Naive B cell (primary cell): ENCODE data around the gene PHACTR2. TPM values are rescaled to one million over a fixed set of nuclear protein-coding genes. Genes with fewer than 3 reads are reported as not detected.

Source experiments
- ATAC-seq, 2 donors: fragments of 150-1000 bp; cut with Tn5 transposase; 2 replicates each; pipeline ENCODE4 v1.10.0; 2021; ENCODE audit warnings: low read depth in 2 of 2, mild to moderate bottlenecking in 2 of 2, moderate library complexity in 2 of 2
- DNase-seq: peaks from one replicate; pipeline ENCODE4 v3.0.0; 2022
- H3K27ac Mint-ChIP-seq, 6 donors: one replicate each; pipeline ENCODE4 v1.8.0; 2020 to 2022; ENCODE audit warnings: mild to moderate bottlenecking in 6 of 6, mixed read lengths in 6 of 6, moderate library complexity in 5 of 6, inconsistent platforms in 2 of 6
- H3K27me3 Mint-ChIP-seq, 3 donors: one replicate each; pipeline ENCODE4 v1.8.0; 2021 to 2022; ENCODE audit warnings: mixed read lengths in 3 of 3, mild to moderate bottlenecking in 1 of 3
- H3K36me3 Mint-ChIP-seq, 2 donors: one replicate each; pipeline ENCODE4 v1.8.0; 2020 to 2022; ENCODE audit warnings: mixed read lengths in 2 of 2, inconsistent platforms in 1 of 2, mild to moderate bottlenecking in 1 of 2
- H3K4me1 Mint-ChIP-seq, 3 donors: one replicate each; pipeline ENCODE4 v1.8.0; 2020 to 2022; ENCODE audit warnings: mixed read lengths in 3 of 3, inconsistent platforms in 1 of 3, mild to moderate bottlenecking in 1 of 3, moderate library complexity in 1 of 3
- H3K4me3 Mint-ChIP-seq, 8 donors: one replicate each; pipeline ENCODE4 v1.8.0; 2020 to 2022; ENCODE audit warnings: mild to moderate bottlenecking in 8 of 8, mixed read lengths in 8 of 8, moderate library complexity in 8 of 8, inconsistent platforms in 2 of 8
- H3K9me3 Mint-ChIP-seq, 7 donors: one replicate each; pipeline ENCODE4 v1.8.0; 2020 to 2022; ENCODE audit warnings: mixed read lengths in 7 of 7, mild to moderate bottlenecking in 5 of 7, inconsistent platforms in 2 of 7, moderate library complexity in 1 of 7
- polyA plus RNA-seq, 6 donors: library from polyadenylated mRNA; unstranded; fragments of 300-500 nt; fragmentation: Illumina TruSeq; gene quantifications; one replicate each; pipeline ENCODE4 v1.2.3, GENCODE V29; 2021; ENCODE audit warnings: low read depth in 6 of 6

The PHACTR2 gene
- polyA plus RNA-seq, 6 donors from 2014 or later = 0.05 to 3.5 (median 1.5) TPM

DNA sequence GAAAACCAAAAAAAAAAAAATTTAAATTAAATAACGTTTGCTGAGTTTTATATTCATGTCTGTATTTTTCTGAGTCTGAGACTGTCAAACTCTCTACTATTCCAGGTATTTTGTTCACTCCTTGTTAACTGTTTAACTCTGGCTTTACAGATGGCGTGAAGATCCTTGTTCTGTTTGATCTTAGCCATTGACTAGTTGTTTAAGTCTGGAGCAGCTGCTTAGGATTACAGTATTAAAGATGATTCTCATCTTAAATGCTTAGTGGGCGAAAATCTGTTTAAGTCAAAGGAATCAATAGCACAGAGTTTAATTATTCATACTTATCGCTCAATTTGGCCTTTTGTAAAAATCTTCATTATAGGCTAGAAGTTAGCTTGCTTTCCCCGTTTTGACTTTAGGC, 2.4 kb downstream of the PHACTR2 start:
- Mint-ChIP-seq H3K4me1 (peaks cover 0 to 18% (median 5%) of the 10 kb centered on the region in 3 donors), H3K36me3 (peaks cover 5 to 16% of the 10 kb centered on the region in 2 donors), H3K4me3 (peak overlapping the region in 1 of 8 donors; percentile 13), H3K27me3 (peaks cover 24 to 49% (median 39%) of the 10 kb centered on the region in 3 donors), H3K9me3 (peaks cover 9 to 33% (median 18%) of the 10 kb centered on the region in 7 donors), H3K27ac (no peak overlapping the region)
- no peak for DNase-seq
- ATAC-seq = no peak

DNA sequence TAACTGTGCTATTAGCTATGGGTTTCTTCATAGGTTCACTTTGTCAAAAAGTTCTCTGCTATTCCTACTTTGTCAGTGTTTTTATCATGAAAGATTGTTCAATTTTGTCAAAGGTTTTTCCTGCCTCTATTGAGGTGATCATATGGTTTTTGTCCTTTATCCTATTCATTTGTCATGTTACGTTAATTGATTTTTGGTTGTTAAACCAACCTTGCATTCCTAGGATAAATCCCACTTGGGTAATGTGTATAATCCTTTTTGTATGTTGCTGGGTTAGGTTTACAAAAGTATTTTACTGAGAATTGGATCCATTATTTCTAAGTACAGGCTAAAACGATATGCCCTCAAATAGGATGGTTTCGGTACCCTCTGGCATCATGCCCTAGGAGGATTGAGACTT, 5.0 kb downstream of the PHACTR2 start:
- Mint-ChIP-seq H3K4me3 (no peak overlapping the region), H3K36me3 (peaks cover 5 to 16% of the 10 kb centered on the region in 2 donors), H3K9me3 (peaks cover 9 to 33% (median 18%) of the 10 kb centered on the region in 7 donors), H3K27me3 (peaks cover 24 to 40% (median 30%) of the 10 kb centered on the region in 3 donors), H3K27ac (no peak overlapping the region), H3K4me1 (peaks cover 0 to 18% (median 5%) of the 10 kb centered on the region in 3 donors)
- DNase-seq (no peak), ATAC-seq (no peak)

GRCh38 chr6:143684486-143684885, 6.7 kb downstream of the PHACTR2 start:
- Mint-ChIP-seq H3K4me3 (no peak overlapping the region), H3K4me1 (peaks cover 0 to 6% (median 0%) of the 10 kb centered on the region in 3 donors), H3K36me3 (peaks cover 5 to 16% of the 10 kb centered on the region in 2 donors), H3K27me3 (peaks cover 12 to 29% (median 24%) of the 10 kb centered on the region in 3 donors), H3K27ac (no peak overlapping the region), H3K9me3 (peaks cover 9 to 33% (median 18%) of the 10 kb centered on the region in 7 donors)
- DNase-seq = no peak
- no peak for ATAC-seq

DNA sequence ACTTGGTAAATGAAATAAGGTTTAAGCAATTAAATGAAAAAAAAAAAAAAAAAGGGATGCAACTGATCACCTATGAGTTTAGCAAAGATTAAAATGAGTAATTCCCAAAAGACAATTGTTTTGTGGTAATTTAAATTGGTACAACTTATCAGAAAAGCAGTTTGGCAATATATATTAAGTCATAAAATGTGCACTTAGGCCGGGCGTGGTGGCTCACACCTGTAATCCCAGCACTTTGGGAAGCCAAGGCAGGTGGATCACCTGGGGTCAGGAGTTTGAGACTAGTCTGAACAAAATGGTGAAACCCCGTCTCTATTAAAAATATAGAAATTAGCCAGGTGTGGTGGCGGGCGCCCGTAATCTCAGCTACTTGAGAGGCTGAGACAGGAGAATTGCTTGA, 7.9 kb downstream of the PHACTR2 start:
- ATAC-seq (no peak), DNase-seq (no peak)
- H3K4me1 Mint-ChIP-seq = peaks cover 0 to 6% (median 5%) of the 10 kb centered on the region in 3 donors
- peaks cover 9 to 29% (median 18%) of the 10 kb centered on the region in 7 donors for H3K9me3 Mint-ChIP-seq
- H3K36me3 Mint-ChIP-seq = peaks cover 0 to 16% of the 10 kb centered on the region in 2 donors
- peaks cover 11 to 18% (median 17%) of the 10 kb centered on the region in 3 donors for H3K27me3 Mint-ChIP-seq
- H3K4me3 Mint-ChIP-seq = no peak overlapping the region
- H3K27ac Mint-ChIP-seq = no peak overlapping the region

DNA sequence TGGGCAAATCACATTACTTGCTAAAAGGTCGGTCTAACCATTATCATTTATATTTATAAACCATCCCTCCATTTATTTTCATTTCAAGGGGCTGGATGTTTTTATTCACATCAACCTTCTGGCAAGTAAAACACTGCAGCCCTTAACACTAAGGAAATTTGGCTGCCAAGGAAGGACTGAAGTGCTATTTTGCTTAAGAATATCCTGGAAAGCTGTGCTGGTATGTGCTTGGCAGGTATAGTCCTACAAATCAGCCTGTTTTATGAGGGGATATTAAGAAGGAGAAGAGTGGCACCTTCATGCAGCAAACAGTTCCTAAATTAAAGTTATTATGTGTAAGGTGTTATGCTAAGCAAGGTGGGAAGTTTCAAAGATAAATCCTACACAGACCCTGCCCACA, 9.8 kb downstream of the PHACTR2 start:
- peaks cover 0 to 6% (median 5%) of the 10 kb centered on the region in 3 donors for H3K4me1 Mint-ChIP-seq
- DNase-seq = no peak
- peaks cover 0 to 5% (median 0%) of the 10 kb centered on the region in 3 donors for H3K27me3 Mint-ChIP-seq
- H3K36me3 Mint-ChIP-seq = peaks cover 0 to 7% of the 10 kb centered on the region in 2 donors
- H3K4me3 Mint-ChIP-seq = no peak overlapping the region
- peaks cover 7 to 18% (median 11%) of the 10 kb centered on the region in 7 donors for H3K9me3 Mint-ChIP-seq
- no peak for ATAC-seq
- H3K27ac Mint-ChIP-seq = peak overlapping the region in 2 of 6 donors; percentile 10 to 94

DNA sequence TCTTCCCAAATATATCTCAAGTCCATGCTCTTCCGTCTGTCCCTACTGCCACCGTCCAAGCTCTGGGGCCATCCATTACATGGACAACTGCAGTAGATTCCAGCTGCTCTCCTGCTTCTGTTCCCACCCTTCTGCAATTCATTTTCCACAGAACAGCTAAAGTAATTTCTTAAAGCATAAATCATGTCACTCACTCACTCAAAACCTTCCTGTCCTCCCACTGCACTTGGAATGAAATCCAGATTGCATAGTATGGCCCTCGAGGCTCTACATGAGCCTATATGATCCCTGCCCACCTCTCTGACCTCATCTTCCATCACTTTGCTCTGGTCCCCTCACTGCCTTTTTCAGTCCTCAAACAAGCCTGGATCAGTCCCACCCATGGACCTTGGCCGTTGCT, 10.9 kb downstream of the PHACTR2 start:
- no peak for DNase-seq
- no peak for ATAC-seq
- Mint-ChIP-seq H3K27ac (no peak overlapping the region), H3K27me3 (peaks cover 0 to 5% (median 0%) of the 10 kb centered on the region in 3 donors), H3K9me3 (peaks cover under 1 to 7% (median 3%) of the 10 kb centered on the region in 7 donors), H3K4me1 (peaks cover 0 to 6% (median 5%) of the 10 kb centered on the region in 3 donors), H3K4me3 (no peak overlapping the region), H3K36me3 (no peaks in the 10 kb centered on the region)

DNA sequence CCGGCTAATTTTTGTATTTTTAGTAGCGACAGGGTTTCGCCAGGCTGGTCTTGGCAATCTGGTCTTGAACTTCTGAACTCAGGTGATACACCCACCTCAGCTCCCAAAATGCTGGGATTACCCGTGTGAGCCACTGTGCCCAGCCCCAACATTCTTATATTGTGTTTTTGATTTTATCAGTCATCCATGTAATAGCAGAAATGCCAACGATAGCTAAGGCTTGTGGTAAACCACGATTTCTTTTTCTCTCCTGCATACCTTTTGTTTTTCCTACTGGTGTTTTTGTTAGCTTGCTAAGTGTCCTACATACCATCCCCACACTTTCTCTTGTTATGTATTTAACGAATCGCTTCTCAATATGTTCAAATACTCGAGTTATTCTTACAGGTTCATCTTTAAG, 12.1 kb downstream of the PHACTR2 start:
- Mint-ChIP-seq H3K27ac (no peak overlapping the region), H3K27me3 (no peaks in the 10 kb centered on the region), H3K9me3 (peaks cover 0 to 3% (median 0%) of the 10 kb centered on the region in 7 donors), H3K4me3 (no peak overlapping the region), H3K36me3 (no peaks in the 10 kb centered on the region), H3K4me1 (peaks cover 0 to 5% (median 0%) of the 10 kb centered on the region in 3 donors)
- ATAC-seq = no peak
- DNase-seq = no peak

- peaks cover 0 to 9% (median 0%) of the 10 kb centered on the region in 3 donors for H3K4me1 Mint-ChIP-seq
- no peak for DNase-seq
- no peak for ATAC-seq
- H3K4me3 Mint-ChIP-seq = no peak overlapping the region
- H3K36me3 Mint-ChIP-seq = no peaks in the 10 kb centered on the region
- no peak overlapping the region for H3K27ac Mint-ChIP-seq
- peaks cover 0 to 3% (median 0%) of the 10 kb centered on the region in 7 donors for H3K9me3 Mint-ChIP-seq
- no peaks in the 10 kb centered on the region for H3K27me3 Mint-ChIP-seq
Observed at GRCh38 chr6:143691155-143691554, 13.4 kb downstream of the PHACTR2 start.

GRCh38 chr6:143691900-143692636, 14.3 kb downstream of the PHACTR2 start:
- H3K27me3 Mint-ChIP-seq = no peaks in the 10 kb centered on the region
- no peaks in the 10 kb centered on the region for H3K36me3 Mint-ChIP-seq
- H3K4me1 Mint-ChIP-seq = peaks cover 0 to 9% (median 0%) of the 10 kb centered on the region in 3 donors
- H3K27ac Mint-ChIP-seq = no peak overlapping the region
- no peak overlapping the region for H3K4me3 Mint-ChIP-seq
- no peak for ATAC-seq
- no peak for DNase-seq
- H3K9me3 Mint-ChIP-seq = peaks cover 0 to 3% (median 0%) of the 10 kb centered on the region in 7 donors

DNA sequence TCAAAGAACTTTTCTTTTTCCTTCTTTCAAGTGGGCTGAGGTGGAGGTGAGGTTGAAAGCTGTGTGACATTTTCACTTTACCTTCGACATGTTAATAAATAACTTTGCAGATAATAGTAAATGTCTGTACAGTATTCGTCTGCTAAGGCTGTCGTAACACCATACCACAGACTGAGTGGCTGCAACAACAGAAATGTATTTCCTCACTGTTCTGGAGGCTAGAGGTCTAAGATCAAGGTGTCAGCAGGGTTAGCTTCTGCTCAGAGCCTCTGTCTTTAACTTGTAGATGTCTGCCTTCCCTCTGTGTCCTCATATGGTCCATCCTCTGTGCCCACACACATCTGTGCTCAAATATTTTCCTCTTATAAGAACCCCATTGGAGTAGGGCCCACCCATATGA, 14.9 kb downstream of the PHACTR2 start:
- H3K27ac Mint-ChIP-seq = no peak overlapping the region
- H3K4me1 Mint-ChIP-seq = peaks cover 0 to 9% (median 0%) of the 10 kb centered on the region in 3 donors
- ATAC-seq (no peak), DNase-seq (no peak)
- no peaks in the 10 kb centered on the region for H3K36me3 Mint-ChIP-seq
- H3K27me3 Mint-ChIP-seq = no peaks in the 10 kb centered on the region
- H3K4me3 Mint-ChIP-seq = no peak overlapping the region
- peaks cover 0 to 3% (median 0%) of the 10 kb centered on the region in 7 donors for H3K9me3 Mint-ChIP-seq

DNA sequence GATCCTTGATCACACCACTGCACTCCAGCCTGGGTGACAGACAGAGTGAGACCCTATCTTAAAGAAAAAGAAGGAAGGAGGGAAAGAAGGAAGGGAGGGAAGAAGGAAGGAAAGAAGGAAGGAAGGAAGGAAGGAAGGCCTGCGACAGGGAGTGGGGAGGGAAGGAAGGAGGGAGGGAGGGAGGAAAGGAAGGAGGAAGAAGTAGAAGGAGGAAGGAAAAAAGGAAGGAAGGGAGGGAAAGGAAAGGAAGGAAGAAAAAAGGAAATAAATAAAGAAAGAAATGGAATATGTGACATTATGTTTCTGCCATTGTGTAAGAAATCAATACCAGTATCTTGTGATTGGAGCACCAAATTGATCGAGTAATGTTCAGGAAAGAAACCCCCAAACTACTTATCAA, 16.2 kb downstream of the PHACTR2 start:
- Mint-ChIP-seq H3K4me1 (peaks cover 0 to 16% (median 6%) of the 10 kb centered on the region in 3 donors), H3K27me3 (no peaks in the 10 kb centered on the region), H3K9me3 (peaks cover 0 to 3% (median 0%) of the 10 kb centered on the region in 7 donors), H3K27ac (peak overlapping the region in 1 of 6 donors; percentile 53), H3K36me3 (no peaks in the 10 kb centered on the region), H3K4me3 (no peak overlapping the region)
- no peak for ATAC-seq
- DNase-seq = no peak

DNA sequence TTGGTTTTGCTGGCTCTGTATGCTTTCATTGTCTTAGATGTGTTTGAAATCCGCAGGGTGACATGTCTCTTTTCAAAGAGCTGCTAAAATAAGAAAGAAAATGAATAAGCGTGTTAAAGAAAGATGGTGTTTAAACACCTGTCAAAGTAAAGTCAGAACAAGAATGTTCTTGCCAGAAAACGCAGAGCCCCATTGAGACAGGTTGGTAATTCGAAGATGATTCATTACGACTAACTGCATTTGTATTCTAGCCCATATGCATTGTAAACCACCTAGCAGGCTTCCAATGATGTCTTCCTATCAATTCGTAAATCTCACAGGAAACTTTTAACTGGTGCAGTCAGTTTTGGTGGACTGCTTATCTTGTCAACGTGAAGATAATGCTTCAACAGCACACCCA, 16.8 kb downstream of the PHACTR2 start:
- H3K27ac Mint-ChIP-seq = peak overlapping the region in 1 of 6 donors; percentile 8

DNA sequence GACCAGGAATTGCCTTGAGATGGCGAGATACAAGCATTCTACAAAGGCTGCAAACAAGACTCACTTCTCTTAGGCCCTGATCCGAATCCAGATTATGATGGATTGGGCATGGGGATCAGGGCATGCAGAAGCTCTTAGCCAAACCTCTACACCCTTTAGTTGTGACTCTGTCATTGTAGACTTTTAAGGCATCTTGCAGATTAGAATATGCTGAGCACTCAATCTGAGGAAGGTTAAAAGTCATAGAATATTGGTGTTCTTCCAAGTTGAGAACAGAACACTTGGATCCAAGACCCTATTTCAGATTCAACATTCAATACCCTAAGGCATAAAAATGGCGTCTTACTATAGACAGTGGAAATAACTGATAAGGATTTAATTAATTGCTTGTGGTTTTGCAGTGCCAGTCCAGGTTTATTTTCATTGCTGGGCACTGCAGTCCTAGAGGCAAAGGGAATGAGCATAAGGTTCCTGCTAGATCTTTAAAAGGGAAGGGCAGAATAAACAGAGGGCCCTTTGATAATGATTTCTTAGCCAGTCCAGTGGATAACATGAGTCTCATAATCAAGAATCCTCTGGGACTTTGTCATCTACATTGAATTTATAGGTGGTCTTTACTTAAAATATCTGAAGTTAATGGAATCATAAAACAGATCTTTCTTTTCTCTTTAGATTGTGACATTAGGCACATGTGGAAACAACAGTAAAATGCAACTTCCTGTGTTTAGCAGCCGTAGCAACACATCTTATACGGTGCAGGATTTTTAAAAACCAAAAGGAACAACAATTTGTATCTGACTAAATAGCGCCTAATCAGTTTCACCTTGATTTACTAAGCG, 17.6 kb downstream of the PHACTR2 start:
- H3K27ac Mint-ChIP-seq = peak overlapping the region in 2 of 6 donors; percentile 7 to 15
- no peak overlapping the region for H3K4me3 Mint-ChIP-seq
- peaks cover 0 to 12% (median 6%) of the 10 kb centered on the region in 3 donors for H3K4me1 Mint-ChIP-seq
- H3K27me3 Mint-ChIP-seq = no peaks in the 10 kb centered on the region
- peaks cover 0 to 3% (median 0%) of the 10 kb centered on the region in 7 donors for H3K9me3 Mint-ChIP-seq
- DNase-seq = no peak
- ATAC-seq = no peak
- no peaks in the 10 kb centered on the region for H3K36me3 Mint-ChIP-seq

More for the DNA sequence above, 16.8 kb downstream of the PHACTR2 start:
- H3K9me3 Mint-ChIP-seq = peaks cover 0 to 3% (median 0%) of the 10 kb centered on the region in 7 donors
- H3K4me1 Mint-ChIP-seq = peaks cover 0 to 17% (median 6%) of the 10 kb centered on the region in 3 donors
- no peaks in the 10 kb centered on the region for H3K36me3 Mint-ChIP-seq
- H3K4me3 Mint-ChIP-seq = no peak overlapping the region
- ATAC-seq = no peak
- no peak for DNase-seq
- H3K27me3 Mint-ChIP-seq = no peaks in the 10 kb centered on the region
